ENCODE measurements around the gene IREB2.

IREB2 gene

GRCh38 chr15:78406016-78406585 lies 31.9 kb upstream of the IREB2 start:
- no peak for DNase-seq

DNA sequence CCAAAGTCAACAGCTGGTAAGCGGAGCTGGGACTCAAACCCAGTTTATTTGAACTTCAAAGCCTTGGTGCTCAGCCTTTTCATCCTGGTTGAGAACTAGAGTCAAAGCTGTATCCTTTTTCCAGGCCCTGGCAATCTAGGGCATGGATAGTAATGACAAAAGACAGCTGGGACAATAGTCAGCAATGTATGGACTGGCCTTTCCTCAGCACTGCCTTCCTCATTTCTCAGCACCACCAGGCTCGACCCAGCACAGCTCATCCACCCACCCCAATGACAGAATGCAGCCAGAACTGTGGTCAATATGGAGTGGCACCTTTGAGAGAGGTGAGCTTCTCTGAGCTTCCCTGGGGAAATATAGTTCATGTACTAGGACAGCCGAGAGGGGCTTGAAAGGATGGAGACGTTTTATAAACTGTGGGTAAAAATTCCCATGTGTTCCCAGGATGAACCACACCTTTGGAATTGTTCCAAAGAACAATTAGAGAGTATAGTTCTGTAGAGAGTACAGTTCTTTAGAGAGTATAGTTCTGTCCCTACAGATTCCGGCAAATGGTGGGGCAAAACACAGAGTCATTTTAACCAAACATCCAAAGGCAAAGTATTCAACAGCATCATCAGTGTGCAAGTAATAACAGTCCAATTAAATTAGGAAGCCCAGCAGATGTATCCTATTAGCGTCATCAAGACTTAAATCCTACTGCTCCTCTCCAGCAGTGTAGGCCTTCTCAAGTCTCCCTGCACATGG lies 30.2 kb upstream of the IREB2 start:
- no peak for DNase-seq

GRCh38 chr15:78408355-78408640 lies 29.7 kb upstream of the IREB2 start:
- no peak for DNase-seq

GRCh38 chr15:78408961-78409360 lies 29.1 kb upstream of the IREB2 start:
- no peak for DNase-seq

- no peak for DNase-seq
Observed at GRCh38 chr15:78411061-78411460, 27.0 kb upstream of the IREB2 start.

DNA sequence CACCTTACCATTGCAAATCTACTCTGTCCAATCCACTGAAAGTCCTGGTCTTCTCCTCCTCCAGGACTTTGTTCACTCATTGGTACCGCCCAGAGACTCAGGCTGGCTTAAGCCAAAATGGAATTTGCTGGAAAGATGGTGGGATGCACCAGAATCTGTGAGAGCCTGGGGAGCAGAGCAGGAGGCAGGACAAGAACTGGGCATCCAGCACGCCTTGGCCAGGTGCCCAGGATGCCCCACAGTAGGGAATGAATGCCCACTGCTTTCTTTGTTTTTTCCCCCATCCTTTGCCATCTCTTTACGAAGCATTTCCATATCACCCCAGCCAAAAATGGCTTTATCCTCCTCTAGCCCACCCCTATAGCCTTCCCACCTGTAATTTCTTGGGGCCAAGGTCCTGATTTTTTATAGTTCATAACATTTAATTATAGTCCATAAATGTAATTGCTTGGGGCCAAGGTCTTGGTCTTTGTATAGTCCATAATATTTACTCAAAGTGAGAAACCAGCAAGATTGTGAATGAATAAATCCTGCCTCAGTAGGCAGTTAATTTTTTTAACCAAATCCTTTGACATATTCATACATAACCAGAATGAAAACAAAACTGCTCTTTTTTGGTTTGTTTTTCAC lies 23.3 kb upstream of the IREB2 start:
- DNase-seq = no peak

DNA sequence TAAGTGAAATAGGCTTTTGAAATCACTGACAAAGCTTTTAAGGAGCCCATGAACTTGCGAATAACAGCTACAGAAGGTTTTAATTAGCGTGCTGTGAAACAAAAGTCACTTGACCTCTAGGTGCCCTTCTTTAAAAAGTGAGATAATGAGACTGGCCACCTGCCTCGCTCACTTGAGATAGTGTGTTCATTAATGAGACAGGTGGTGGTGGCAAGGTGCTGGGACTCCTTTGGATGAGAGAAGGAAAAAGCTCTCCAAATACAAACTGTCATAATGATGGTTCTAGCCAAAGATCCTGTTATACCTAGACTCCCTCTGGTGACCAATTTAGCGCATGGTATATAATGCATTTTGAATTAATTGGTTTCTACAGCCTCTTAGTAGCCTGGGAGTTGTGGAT lies 22.7 kb upstream of the IREB2 start:
- no peak for DNase-seq

- no peak for DNase-seq
Observed at GRCh38 chr15:78417754-78418630, 20.0 kb upstream of the IREB2 start.

DNA sequence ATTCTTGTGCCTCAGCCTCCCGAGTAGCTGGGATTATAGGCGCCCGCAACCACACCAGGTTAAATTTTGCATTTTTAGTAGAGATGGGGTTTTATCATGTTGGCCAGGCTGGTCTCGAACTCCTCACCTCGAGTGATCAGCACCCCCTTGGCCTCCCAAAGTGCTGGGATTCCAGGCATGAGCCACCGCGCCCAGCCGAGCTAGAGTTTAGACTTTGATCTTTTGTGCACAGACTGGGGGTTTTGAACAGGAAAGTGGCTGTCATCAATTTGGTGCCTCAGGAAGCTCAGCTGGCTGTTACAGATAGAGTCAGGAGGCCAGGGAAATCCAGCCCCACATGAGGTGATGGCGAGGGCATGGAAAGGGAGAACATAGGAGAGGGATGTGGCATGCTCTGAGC lies 19.3 kb upstream of the IREB2 start:
- no peak for DNase-seq

DNA sequence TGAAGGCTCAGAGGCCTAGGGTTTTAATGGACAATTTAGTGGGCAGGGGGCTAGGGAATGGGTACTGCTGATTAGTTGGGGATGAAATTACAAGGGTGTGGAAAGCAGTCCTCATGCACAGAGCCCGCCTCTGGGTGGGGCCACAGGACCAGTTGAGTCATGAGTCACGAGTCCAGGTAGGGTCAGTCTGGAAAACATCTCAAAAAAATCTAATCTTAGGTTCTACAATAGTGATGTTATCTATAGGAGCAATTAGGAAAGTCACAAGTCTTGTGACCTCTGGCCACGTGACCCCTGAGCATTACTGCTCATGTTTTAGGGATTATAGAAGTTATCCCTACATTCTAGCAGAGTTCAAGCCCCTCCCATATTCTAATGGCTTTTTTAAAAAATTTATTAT lies 18.6 kb upstream of the IREB2 start:
- no peak for DNase-seq

DNA sequence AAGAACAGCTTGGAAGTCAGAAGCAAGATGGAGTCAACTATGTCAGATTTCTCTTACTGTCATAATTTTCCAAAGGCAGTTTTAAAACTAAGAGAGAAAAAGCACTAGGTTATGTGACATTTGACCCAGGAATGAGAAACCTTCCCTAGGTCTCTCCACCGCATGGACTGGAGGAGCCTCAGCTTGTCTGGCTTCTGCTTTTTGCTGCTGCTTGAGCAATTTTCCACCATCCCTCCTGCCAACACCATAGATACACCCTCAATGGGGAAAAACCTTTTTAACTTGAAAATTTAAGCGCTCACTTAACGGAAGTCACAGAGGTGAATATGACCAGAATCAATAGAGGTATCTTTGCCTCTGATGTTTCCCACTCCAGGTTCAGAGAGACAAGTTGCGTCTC lies 17.8 kb upstream of the IREB2 start:
- DNase-seq = no peak

DNA sequence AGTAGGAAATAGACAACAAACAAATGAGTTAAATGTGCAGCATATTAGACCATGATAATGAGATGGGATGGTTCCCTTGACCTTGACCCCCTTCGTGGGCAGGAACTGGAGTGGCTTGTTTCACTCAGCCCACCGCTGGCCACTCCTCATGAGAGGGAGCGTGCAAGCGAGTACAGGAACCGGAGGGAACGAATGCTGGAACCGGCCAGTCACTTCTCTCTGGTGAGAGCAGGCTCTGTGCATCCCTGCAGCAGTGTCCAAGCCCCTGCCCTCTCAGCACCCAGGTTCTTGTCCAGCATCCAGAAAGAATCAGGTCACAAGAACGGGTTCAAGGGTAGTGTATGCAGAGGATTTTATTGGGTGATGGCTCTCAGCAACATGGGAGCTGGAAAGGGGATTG lies 17.2 kb upstream of the IREB2 start:
- no peak for DNase-seq

DNA sequence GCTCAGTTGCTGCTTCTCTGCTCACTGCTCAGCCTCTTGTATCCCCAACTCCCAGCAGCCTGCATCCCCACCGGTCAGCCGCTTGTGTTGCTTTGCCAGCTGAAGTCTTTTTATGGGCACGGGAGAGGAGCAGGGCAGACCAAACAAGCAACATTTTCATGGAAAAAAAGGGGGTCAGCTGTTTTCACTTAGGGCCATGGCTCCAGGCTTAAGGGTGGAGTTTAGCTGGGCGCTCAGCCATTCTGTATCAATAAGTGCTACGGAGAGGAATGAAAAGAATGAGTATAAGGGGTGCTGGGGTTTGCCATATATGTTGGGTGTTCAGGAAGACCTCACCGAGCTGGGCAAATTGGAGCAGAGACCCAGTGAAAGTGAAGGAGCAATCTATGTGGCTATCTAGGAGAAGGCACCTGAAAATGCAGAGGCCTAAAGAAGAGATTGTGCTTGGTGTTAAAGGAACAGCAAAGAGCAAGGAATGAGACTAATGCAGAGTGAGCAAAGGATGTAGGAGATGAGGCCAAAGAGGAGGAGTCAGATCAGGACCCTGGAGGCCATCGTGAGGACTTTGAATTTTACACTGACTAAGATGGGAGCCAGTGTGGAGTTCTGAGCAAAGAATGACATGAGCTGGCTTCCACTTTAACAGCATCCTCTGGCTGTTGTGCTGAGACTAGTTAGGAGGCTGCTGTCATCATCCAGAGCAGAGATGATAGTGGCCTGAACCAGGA lies 16.6 kb upstream of the IREB2 start:
- no peak for DNase-seq

DNA sequence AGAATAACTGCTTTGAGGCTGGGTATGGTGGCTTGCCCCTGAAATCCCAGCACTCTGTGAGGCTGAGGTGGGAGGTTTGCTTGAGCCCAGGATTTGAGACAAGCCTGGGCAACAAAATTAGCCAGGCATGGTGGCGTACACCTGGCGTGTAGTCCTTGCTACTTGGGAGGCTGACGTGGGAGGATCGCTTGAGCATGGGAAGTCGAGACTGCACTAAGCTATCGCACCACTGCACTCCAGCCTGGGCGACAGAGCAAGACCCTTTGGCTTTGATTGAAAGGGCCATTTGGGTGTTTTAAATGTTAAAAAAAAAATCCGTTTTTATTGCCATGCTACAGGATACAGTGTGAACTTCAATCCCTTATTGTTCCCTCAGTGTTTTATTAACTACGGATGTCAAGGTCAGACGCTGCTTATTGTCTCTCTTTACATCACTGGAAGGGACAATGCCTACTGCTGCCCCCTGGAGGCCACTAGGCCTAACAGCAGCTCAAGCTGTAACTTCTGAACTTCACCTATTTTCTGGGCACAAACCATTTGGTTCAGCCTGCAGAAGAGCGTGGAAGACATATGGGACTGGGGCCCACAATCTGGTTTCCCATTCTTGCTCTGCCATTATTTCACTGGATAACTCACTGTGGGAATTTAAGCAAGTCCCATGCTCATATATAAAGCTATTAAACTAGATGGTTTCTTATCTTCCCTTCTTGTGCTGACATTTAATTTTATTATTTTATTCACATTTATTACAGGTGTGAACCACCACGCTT lies 15.3 kb upstream of the IREB2 start:
- DNase-seq = peak; percentile 48 to 54

GRCh38 chr15:78424673-78425072 lies 13.3 kb upstream of the IREB2 start:
- no peak for DNase-seq

DNA sequence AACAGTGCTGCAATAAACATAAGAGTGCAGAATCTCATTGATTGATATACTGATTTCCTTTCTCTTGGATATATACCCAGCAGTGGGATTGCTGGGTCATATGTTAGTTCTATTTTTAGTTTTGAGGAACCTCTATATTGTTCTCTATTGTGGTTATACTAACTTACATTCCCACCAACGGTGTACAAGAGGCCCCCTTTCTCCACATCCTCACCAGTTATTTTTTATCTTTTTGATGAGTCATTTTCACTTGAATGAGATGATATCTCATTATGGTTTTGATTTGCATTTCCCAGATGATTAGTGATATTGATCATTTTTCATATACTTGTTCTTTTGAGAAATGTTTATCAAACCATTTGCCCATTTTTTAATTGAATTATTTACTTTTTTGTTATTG lies 12.4 kb upstream of the IREB2 start:
- DNase-seq = no peak

- no peak for DNase-seq
Observed at GRCh38 chr15:78426300-78426699, 11.7 kb upstream of the IREB2 start.

DNA sequence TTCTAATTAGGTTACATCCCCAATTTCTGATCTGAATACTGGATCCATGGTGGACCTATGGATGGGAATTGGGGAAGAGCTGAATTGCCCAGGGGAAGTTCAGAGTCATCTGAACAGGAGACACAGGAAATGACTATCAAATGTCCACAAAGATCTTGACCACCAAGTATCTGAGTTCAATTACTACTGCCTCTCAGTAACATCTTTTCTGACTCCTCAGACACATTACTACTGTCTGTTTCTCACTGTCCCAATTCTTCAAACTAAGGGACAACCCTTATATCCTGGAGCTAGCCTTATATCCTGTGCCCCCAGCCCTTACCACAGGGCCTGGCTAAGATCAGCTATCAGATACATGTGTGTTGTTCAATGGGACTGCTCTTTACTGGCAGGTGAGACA lies 10.1 kb upstream of the IREB2 start:
- no peak for DNase-seq

DNA sequence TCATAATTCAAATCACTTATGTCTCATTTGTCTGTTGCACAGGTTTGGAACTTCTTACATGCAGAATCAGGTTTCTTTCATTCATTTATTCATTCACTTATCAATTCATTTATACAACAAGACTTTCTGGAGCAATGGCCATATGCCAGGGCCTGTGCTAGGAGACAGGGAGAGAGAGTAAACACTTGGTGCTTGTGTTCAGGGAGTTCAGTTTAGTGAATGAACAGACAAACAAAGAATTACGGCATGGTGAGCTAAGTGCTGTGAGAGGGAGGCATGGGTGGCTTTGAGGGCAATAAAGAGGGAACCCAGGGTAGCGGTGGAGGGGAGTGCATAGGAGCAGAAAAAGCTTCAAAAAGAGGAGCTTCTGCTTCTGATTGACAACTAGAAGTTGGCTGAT lies 8.5 kb upstream of the IREB2 start:
- no peak for DNase-seq

DNA sequence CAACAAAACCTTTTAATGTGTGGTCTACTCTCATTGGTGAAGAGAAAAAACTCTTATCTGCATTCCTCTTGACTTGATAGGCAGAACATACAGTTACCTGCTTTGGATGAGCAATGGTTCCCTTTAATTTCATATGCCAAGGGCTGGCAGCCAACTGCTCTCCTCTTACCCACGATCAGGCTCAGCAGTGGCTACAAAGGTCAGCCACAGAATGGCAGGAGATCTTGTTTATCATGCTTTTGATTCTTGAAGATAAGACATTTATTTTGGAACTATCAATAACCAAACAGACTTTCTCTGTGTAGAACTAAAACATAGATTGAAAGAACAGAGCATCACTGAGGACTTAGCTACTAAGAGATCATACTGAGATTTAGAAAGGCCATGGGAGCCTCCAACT lies 6.1 kb upstream of the IREB2 start:
- DNase-seq = no peak

DNA sequence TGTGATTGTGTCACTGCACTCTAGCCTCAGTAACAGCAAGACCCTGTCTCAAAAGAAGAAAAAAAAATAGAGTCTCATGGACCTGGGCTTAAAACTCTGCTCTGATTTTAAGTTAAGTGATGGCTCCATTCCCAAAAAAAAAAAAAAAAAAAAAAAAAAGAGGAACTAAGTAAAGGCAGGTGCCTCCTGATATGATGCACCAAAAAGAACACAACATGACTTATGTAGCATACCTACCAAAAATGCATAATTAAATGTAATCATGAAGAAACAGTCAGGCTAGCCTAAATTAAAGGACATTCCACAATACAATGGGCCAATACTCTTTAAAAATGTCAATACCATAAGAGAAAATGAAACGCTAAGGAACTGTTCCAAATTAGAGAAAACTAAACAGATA lies 5.4 kb upstream of the IREB2 start:
- no peak for DNase-seq

DNA sequence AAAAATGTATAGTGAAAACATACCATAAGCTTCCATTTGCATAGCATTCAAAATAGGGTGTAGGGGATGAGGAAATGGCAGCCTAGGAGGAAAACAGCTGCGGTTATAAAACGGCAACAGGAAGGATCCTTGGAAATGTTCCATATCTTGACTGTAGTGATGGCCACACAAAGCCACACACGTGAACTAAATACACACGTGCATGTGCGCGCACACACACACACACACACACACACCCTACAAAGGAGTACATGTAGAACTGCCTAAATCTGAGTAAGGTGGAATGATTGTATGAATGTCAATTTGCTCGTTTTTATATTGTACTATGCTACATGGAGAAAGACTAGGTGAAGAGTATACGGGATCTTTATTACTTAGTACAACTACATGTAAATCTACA lies 3.9 kb upstream of the IREB2 start:
- DNase-seq = no peak
